H9 (cell line): ENCODE results near the gene NPDC1. TPM values are rescaled to one million over a fixed set of nuclear protein-coding genes. Genes with fewer than 3 reads are reported as not detected.

Experiments
- DNase-seq: peaks from one replicate; pipeline ENCODE4 v3.0.0-alpha.2; 2017
- H2AFZ ChIP-seq: one replicate; pipeline ENCODE4 v1.6.1; 2013; ENCODE audit warnings: mild to moderate bottlenecking, low read length, control low read depth, moderate library complexity
- H2AK5ac ChIP-seq: 2 replicates; pipeline ENCODE4 v1.6.1; 2013; ENCODE audit warnings: low read length, control low read depth, mixed read lengths; ENCODE audit not compliant: insufficient read length
- H2BK120ac ChIP-seq: one replicate; pipeline ENCODE4 v1.6.1; 2013; ENCODE audit warnings: low read depth, mild to moderate bottlenecking, low read length, control low read depth, inconsistent platforms; ENCODE audit not compliant: poor library complexity, severe bottlenecking
- H2BK12ac ChIP-seq: 2 replicates; pipeline ENCODE4 v1.6.1; 2013; ENCODE audit warnings: low read length, control low read depth, mixed read lengths, low read depth; ENCODE audit not compliant: insufficient read length
- H2BK15ac ChIP-seq: 2 replicates; pipeline ENCODE4 v1.6.1; 2013; ENCODE audit warnings: low read depth, low read length, control low read depth
- H2BK20ac ChIP-seq: one replicate; pipeline ENCODE4 v1.6.1; 2013; ENCODE audit warnings: low read depth, mild to moderate bottlenecking, low read length, control low read depth, inconsistent platforms; ENCODE audit not compliant: poor library complexity, severe bottlenecking
- H2BK5ac ChIP-seq: 2 replicates; pipeline ENCODE4 v1.6.1; 2013; ENCODE audit warnings: low read length, control low read depth, mixed read lengths; ENCODE audit not compliant: insufficient read length
- H3K14ac ChIP-seq: 2 replicates; pipeline ENCODE4 v1.6.1; 2013; ENCODE audit warnings: low read length, control low read depth; ENCODE audit not compliant: insufficient read depth
- H3K18ac ChIP-seq: 2 replicates; pipeline ENCODE4 v1.6.1; 2013; ENCODE audit warnings: low read depth, mild to moderate bottlenecking, mixed read lengths, low read length, control low read depth; ENCODE audit not compliant: insufficient read length
- H3K23ac ChIP-seq: 2 replicates; pipeline ENCODE4 v1.6.1; 2013; ENCODE audit warnings: low read length, control low read depth, mixed read lengths, low read depth; ENCODE audit not compliant: insufficient read length
- H3K23me2 ChIP-seq: 2 replicates; pipeline ENCODE4 v1.6.1; 2013; ENCODE audit warnings: low read depth, mild to moderate bottlenecking, mixed read lengths, low read length, control low read depth; ENCODE audit not compliant: insufficient read length, poor library complexity, severe bottlenecking
- H3K27ac ChIP-seq: 2 replicates; pipeline ENCODE4 v1.5.1; 2013; ENCODE audit warnings: low read length, control low read depth, mixed read lengths, low read depth; ENCODE audit not compliant: insufficient read length
- H3K27me3 ChIP-seq: 2 replicates; pipeline ENCODE4 v1.6.1; 2013; ENCODE audit warnings: low read length, control low read depth, inconsistent platforms; ENCODE audit not compliant: insufficient read depth
- H3K4ac ChIP-seq: 2 replicates; pipeline ENCODE4 v1.6.1; 2013; ENCODE audit warnings: low read depth, mild to moderate bottlenecking, control low read depth, inconsistent platforms, low read length, moderate library complexity
- H3K4me1 ChIP-seq: 2 replicates; pipeline ENCODE4 v1.6.1; 2013; ENCODE audit warnings: low read length, control low read depth, inconsistent platforms; ENCODE audit not compliant: insufficient read depth
- H3K4me2 ChIP-seq: 2 replicates; pipeline ENCODE4 v1.6.1; 2013; ENCODE audit warnings: low read length, control low read depth, mixed read lengths; ENCODE audit not compliant: insufficient read length, insufficient read depth
- H3K56ac ChIP-seq: 2 replicates; pipeline ENCODE4 v1.6.1; 2013; ENCODE audit warnings: low read depth, mild to moderate bottlenecking, mixed read lengths, low read length, control low read depth; ENCODE audit not compliant: insufficient read length
- H3K79me1 ChIP-seq: 2 replicates; pipeline ENCODE4 v1.6.1; 2013; ENCODE audit warnings: low read depth, mild to moderate bottlenecking, moderate library complexity, low read length, control low read depth, inconsistent platforms; ENCODE audit not compliant: insufficient read depth, poor library complexity, severe bottlenecking
- H3K79me2 ChIP-seq: 2 replicates; pipeline ENCODE4 v1.6.1; 2013; ENCODE audit warnings: low read length, control low read depth, inconsistent platforms; ENCODE audit not compliant: insufficient read depth
- H3K9ac ChIP-seq: 2 replicates; pipeline ENCODE4 v1.6.1; 2013; ENCODE audit warnings: low read length, control low read depth, mixed read lengths; ENCODE audit not compliant: insufficient read length; ENCODE audit errors: extremely low read depth
- H3K9me3 ChIP-seq: one replicate; pipeline ENCODE4 v1.6.1; 2013; ENCODE audit warnings: low read depth, low read length, inconsistent platforms; ENCODE audit not compliant: control insufficient read depth
- H3T11ph ChIP-seq: one replicate; pipeline ENCODE4 v1.6.1; 2013; ENCODE audit warnings: mild to moderate bottlenecking, low read length, control low read depth, inconsistent platforms
- H4K20me1 ChIP-seq: one replicate; pipeline ENCODE4 v1.6.1; 2013; ENCODE audit not compliant: control insufficient read depth, insufficient read length, insufficient read depth
- H4K5ac ChIP-seq: 2 replicates; pipeline ENCODE4 v1.6.1; 2013; ENCODE audit warnings: low read depth, mild to moderate bottlenecking, mixed read lengths, low read length, control low read depth; ENCODE audit not compliant: insufficient read length
- H4K8ac ChIP-seq: replicated peaks from 2 replicates; pipeline ENCODE4 v1.6.1; 2013; ENCODE audit warnings: low read length, control low read depth, mixed read lengths, low read depth; ENCODE audit not compliant: insufficient read length
- H4K91ac ChIP-seq: 2 replicates; pipeline ENCODE4 v1.6.1; 2013; ENCODE audit warnings: low read depth, mild to moderate bottlenecking, moderate library complexity, mixed read lengths, low read length, control low read depth; ENCODE audit not compliant: insufficient read length
- H3K27ac Mint-ChIP-seq, 3 experiments: 2 replicates in 2 of 3; 3 replicates in 1 of 3; pipeline ENCODE4 v1.8.0; 2020 to 2021; ENCODE audit warnings: mixed read lengths in 3 of 3, mild to moderate bottlenecking in 1 of 3, moderate library complexity in 1 of 3
- H3K27me3 Mint-ChIP-seq: 2 replicates; pipeline ENCODE4 v1.8.0; 2021; ENCODE audit warnings: low read depth, mild to moderate bottlenecking, moderate library complexity, mixed read lengths
- H3K36me3 Mint-ChIP-seq, 3 experiments: 2 replicates in 2 of 3; 3 replicates in 1 of 3; pipeline ENCODE4 v1.8.0; 2020 to 2021; ENCODE audit warnings: low read depth in 3 of 3, mixed read lengths in 3 of 3; ENCODE audit not compliant: insufficient read depth in 1 of 3
- H3K4me1 Mint-ChIP-seq, 2 experiments: 2 replicates each; pipeline ENCODE4 v1.8.0; 2020; ENCODE audit warnings: mixed read lengths in 2 of 2
- H3K4me3 Mint-ChIP-seq, 2 experiments: 2 replicates in 1 of 2; 3 replicates in 1 of 2; pipeline ENCODE4 v1.8.0; 2020 to 2021; ENCODE audit warnings: mild to moderate bottlenecking in 2 of 2, mixed read lengths in 2 of 2, moderate library complexity in 1 of 2
- H3K9me3 Mint-ChIP-seq, 2 experiments: 2 replicates in 1 of 2; 3 replicates in 1 of 2; pipeline ENCODE4 v1.8.0; 2020; ENCODE audit warnings: mild to moderate bottlenecking in 2 of 2, mixed read lengths in 2 of 2, moderate library complexity in 1 of 2
- WGBS: extraction: QIAGEN DNeasy Blood & Tissue Kit; methylation state at CpG from one replicate; pipeline ENCODE4 v1.1.7; 2013; ENCODE audit warnings: missing lambda C conversion rate, low lambda C conversion rate, mixed read lengths; ENCODE audit not compliant: insufficient read length; ENCODE audit errors: extremely low coverage; 5-methylcytosine and 5-hydroxymethylcytosine counted together
- total RNA-seq: library from RNA; stranded (reverse); gene quantifications from 2 replicates; pipeline ENCODE4 v1.2.1, GENCODE V29; 2021
- TF ChIP-seq, protein P1 (sequence below): fragments of 200-600 bp; sonication (generic); conservative IDR thresholded peaks from 3 replicates; pipeline ENCODE4 v1.8.0; 2021; ENCODE audit warnings: antibody characterized with exemption, mild to moderate bottlenecking

The NPDC1 gene
- total RNA-seq, 1 experiment from 2014 or later: 57.6 TPM

GRCh38 chr9:137052998-137053943 lies 7.3 kb upstream of the NPDC1 start:
- no peaks in the 10 kb centered on the region for H3K36me3 Mint-ChIP-seq
- Histone ChIP-seq H3K27me3 (peaks cover 4% of the 10 kb centered on the region; the same call in 1 of the 2 replicates), H3K56ac (no peak overlapping the region), H3T11ph (no peak overlapping the region), H3K27ac (no peak overlapping the region), H2BK120ac (no peak overlapping the region), H3K9me3 (no peaks in the 10 kb centered on the region), H3K9ac (no peak overlapping the region), H2BK5ac (no peak overlapping the region), H3K4me2 (peak overlapping the region; percentile 2), H2BK20ac (no peak overlapping the region), H3K79me2 (no peaks in the 10 kb centered on the region), H2AK5ac (no peak overlapping the region), H4K20me1 (no peaks in the 10 kb centered on the region), H3K23me2 (peaks cover 6% of the 10 kb centered on the region), H2BK15ac (no peak overlapping the region), H4K91ac (no peak overlapping the region), H3K4ac (no peak overlapping the region), H3K18ac (no peak overlapping the region), H4K5ac (no peak overlapping the region), H3K14ac (no peak overlapping the region), H3K79me1 (no peaks in the 10 kb centered on the region), H3K23ac (no peak overlapping the region), H2AFZ (no peak overlapping the region), H3K4me1 (no peaks in the 10 kb centered on the region), H4K8ac (no peak overlapping the region), H2BK12ac (no peak overlapping the region)
- peak overlapping the region in 1 of 2 experiments; percentile 40; a peak in 1 of 5 replicates for H3K4me3 Mint-ChIP-seq
- peaks cover 70% of the 10 kb centered on the region for H3K27me3 Mint-ChIP-seq
- TF ChIP-seq, protein P1, sequence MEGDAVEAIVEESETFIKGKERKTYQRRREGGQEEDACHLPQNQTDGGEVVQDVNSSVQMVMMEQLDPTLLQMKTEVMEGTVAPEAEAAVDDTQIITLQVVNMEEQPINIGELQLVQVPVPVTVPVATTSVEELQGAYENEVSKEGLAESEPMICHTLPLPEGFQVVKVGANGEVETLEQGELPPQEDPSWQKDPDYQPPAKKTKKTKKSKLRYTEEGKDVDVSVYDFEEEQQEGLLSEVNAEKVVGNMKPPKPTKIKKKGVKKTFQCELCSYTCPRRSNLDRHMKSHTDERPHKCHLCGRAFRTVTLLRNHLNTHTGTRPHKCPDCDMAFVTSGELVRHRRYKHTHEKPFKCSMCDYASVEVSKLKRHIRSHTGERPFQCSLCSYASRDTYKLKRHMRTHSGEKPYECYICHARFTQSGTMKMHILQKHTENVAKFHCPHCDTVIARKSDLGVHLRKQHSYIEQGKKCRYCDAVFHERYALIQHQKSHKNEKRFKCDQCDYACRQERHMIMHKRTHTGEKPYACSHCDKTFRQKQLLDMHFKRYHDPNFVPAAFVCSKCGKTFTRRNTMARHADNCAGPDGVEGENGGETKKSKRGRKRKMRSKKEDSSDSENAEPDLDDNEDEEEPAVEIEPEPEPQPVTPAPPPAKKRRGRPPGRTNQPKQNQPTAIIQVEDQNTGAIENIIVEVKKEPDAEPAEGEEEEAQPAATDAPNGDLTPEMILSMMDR: no peak
- DNase-seq: peak; percentile 49
- H3K27ac Mint-ChIP-seq: no peak overlapping the region
- WGBS: no CpG with 5 or more reads among the region's 71 CpGs
- H3K4me1 Mint-ChIP-seq: peaks cover 2 to 11% of the 10 kb centered on the region in 2 experiments
- no peaks in the 10 kb centered on the region for H3K9me3 Mint-ChIP-seq
